ENCODE measurements around the gene ABTB2. TPM values are rescaled to one million over a fixed set of nuclear protein-coding genes. Genes with fewer than 3 reads are reported as not detected.

Gene ABTB2
- polyA plus RNA-seq, 2 of the 4 experiments (the other 2 are of a cell fraction) = 8.9 to 15.4 TPM

DNA sequence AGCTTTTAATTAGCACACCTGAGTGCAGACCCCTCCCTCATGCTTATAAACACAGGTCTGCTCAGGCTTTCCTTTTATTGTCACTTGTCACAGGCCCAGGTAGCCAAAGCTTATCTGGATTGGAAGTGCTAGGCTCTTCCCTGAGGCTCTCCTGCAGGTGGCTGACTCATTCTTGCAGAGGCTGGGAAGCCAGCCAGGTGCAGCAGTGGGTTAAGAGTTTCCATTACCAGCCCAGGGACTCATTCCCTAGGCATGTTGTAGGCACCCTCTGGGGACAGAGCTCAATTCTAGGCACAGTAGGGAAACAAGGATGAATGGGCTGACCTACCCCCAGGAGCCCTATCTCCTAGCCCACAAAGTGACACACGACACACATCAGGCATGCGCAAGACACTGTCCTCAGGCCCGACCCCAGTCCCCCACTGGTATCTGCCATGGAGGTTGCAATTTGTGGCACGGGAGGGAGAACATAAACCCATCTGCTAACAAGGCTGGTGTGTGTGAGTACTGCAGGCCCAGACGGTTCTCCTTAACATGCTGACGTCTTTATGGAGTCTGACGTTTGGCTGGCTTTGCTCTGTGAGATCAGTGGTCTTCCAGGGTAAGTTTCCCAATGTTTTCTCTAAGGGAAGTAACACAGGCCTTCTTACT lies 94.2 kb downstream of the ABTB2 start (continued):
- TF ChIP-seq, protein P1, sequence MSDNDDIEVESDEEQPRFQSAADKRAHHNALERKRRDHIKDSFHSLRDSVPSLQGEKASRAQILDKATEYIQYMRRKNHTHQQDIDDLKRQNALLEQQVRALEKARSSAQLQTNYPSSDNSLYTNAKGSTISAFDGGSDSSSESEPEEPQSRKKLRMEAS (IDR thresholded peaks at IDR 0.05) = peak; percentile 21; the same call in 1 of the 2 replicates

DNA sequence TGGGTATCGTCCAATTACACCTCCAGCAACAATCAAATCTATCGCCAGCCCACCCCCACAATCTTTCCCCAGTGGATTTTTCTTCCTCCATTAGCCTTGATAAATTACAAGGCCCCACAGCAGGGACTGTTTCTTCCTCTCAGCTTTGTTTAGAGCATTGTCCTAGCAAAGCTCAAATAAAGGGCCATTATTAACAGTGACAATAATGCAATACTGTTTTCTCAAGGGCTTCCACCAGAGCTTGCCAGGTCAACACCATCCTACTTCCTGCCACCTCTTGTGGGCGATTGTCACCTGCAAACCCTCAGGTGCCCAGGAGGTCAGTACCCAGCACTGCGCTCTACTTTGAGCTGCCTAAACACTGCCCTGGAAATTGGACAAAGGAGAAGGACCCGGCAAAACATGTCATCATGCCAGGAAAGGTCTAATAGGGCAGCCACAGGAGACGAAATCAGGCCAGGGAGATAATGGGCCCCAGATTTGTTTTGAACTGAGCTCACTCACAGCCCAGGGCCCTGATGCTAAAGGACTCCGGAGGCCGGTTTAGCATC lies 95.2 kb downstream of the ABTB2 start:
- Histone ChIP-seq H3K9me3 (no peaks in the 10 kb centered on the region), H3K4me1 (peaks cover 60% of the 10 kb centered on the region), H3K27ac (peak overlapping the region; percentile 6 to 80; a peak in 4 of 6 replicates), H3K4me3 (no peak overlapping the region), H3K4me2 (peak overlapping the region; percentile 39)
- POLR2A ChIA-PET = interaction anchor here (0.9 to 1.3 kb wide), 4 partner anchors 11 to 95 kb away, joined by 3 to 8 read pairs (median 4); partner anchors contain the start of gene ABTB2
- no peak for FAIRE-seq
- WGBS (ENCODE audit: missing lambda C conversion rate) = 87% methylated on average over 7 of the region's 8 CpGs
- CTCF ChIA-PET = interaction anchor here (0.5 to 2.7 kb wide), 7 partner anchors 10 to 455 kb away, joined by 3 to 11 read pairs (median 3); no protein-coding TSS in a partner anchor
- TF ChIP-seq CBX8 (IDR thresholded peaks at IDR 0.05) (no peak), POLR2A (IDR thresholded peaks at IDR 0.05; ENCODE audit: low read length) (no peak), GATA3 (IDR thresholded peaks at IDR 0.05; ENCODE audit: borderline replicate concordance) (no peak), FOSL2 (IDR thresholded peaks at IDR 0.05) (no peak), FOSL2 (CRISPR knock-in tag; IDR thresholded peaks at IDR 0.05) (no peak), PHF8 (IDR thresholded peaks at IDR 0.05; ENCODE audit: borderline replicate concordance, low read depth) (no peak), CEBPB (IDR thresholded peaks at IDR 0.05) (no peak), POLR2AphosphoS2 (conservative IDR thresholded peaks at IDR 0.05; ENCODE audit: low read length) (no peak), MYC (IDR thresholded peaks at IDR 0.05; ENCODE audit: borderline replicate concordance, low read length) (no peak), EP300 (IDR thresholded peaks at IDR 0.05) (no peak), FOSB (CRISPR knock-in tag; IDR thresholded peaks at IDR 0.05) (no peak), HEYL (CRISPR knock-in tag; IDR thresholded peaks at IDR 0.05) (no peak)
- TF ChIP-seq, protein P2, sequence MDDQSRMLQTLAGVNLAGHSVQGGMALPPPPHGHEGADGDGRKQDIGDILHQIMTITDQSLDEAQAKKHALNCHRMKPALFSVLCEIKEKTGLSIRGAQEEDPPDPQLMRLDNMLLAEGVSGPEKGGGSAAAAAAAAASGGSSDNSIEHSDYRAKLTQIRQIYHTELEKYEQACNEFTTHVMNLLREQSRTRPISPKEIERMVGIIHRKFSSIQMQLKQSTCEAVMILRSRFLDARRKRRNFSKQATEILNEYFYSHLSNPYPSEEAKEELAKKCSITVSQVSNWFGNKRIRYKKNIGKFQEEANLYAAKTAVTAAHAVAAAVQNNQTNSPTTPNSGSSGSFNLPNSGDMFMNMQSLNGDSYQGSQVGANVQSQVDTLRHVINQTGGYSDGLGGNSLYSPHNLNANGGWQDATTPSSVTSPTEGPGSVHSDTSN (IDR thresholded peaks at IDR 0.05) = no peak
- TF ChIP-seq, protein P3, sequence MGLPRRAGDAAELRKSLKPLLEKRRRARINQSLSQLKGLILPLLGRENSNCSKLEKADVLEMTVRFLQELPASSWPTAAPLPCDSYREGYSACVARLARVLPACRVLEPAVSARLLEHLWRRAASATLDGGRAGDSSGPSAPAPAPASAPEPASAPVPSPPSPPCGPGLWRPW (IDR thresholded peaks at IDR 0.05) = no peak
- TF ChIP-seq, protein P4, sequence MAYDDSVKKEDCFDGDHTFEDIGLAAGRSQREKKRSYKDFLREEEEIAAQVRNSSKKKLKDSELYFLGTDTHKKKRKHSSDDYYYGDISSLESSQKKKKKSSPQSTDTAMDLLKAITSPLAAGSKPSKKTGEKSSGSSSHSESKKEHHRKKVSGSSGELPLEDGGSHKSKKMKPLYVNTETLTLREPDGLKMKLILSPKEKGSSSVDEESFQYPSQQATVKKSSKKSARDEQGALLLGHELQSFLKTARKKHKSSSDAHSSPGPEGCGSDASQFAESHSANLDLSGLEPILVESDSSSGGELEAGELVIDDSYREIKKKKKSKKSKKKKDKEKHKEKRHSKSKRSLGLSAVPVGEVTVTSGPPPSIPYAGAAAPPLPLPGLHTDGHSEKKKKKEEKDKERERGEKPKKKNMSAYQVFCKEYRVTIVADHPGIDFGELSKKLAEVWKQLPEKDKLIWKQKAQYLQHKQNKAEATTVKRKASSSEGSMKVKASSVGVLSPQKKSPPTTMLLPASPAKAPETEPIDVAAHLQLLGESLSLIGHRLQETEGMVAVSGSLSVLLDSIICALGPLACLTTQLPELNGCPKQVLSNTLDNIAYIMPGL (CRISPR knock-in tag; IDR thresholded peaks at IDR 0.05; ENCODE audit: borderline replicate concordance) = no peak
- TF ChIP-seq, protein P1 (IDR thresholded peaks at IDR 0.05) = no peak
- no peak for DNase-seq (ENCODE audit: low read depth in 1 of 2, low spot score in 1 of 2)
- ATAC-seq = no peak

DNA sequence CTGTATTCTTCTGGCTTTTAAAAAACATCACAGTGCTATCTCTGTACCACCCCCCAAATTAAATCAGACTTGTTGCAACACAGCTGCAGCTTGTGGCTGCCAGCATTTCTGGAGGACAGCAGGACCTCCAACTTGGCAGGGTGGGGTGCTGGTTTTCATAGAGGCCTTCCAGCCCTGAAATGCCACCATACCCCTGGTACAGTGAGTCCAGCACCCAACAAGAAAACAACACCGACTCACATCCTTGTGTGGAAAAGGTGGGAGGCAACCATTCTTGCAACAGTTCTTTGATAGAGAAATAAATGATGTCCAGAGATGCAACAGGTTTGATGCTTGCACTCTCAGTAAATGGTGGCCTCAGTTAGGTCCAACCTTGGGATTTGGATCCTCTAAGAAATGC lies 96.0 kb downstream of the ABTB2 start:
- DNase-seq (ENCODE audit: low read depth in 1 of 2, low spot score in 1 of 2) (no peak), FAIRE-seq (no peak), ATAC-seq (no peak)
- H3K4me1 ChIP-seq = peaks cover 52% of the 10 kb centered on the region
- POLR2A ChIA-PET = no interaction called here
- CTCF ChIA-PET = interaction anchor here (0.8 to 3.3 kb wide), 4 partner anchors 10 to 454 kb away, joined by 3 to 20 read pairs (median 7); no protein-coding TSS in a partner anchor
- H3K27ac ChIP-seq = peak overlapping the region in 1 of 2 experiments; percentile 80; a peak in 3 of 6 replicates
- TF ChIP-seq NR3C1 (IDR thresholded peaks at IDR 0.05) = no peak
- no peak for TF ChIP-seq CHD2 (IDR thresholded peaks at IDR 0.05; ENCODE audit: low read length, partially characterized antibody)
- no peak for TF ChIP-seq POLR2A (IDR thresholded peaks at IDR 0.05; ENCODE audit: low read length)
- no peak for TF ChIP-seq FOSB (CRISPR knock-in tag; IDR thresholded peaks at IDR 0.05)
- no peak overlapping the region for H3K4me3 ChIP-seq
- 91% methylated on average over 1 of the region's 1 CpG for WGBS (ENCODE audit: missing lambda C conversion rate)
- H3K4me2 ChIP-seq = peak overlapping the region; percentile 39; the same call in 2 of the 3 replicates
- H3K9me3 ChIP-seq = no peaks in the 10 kb centered on the region

Data from A549 (cell line).